ENCODE results near the gene PHTF1.
"Not testable (repeated sequence)": the region's sequence is repeated elsewhere in the genome, so short reads cannot be mapped to it uniquely, and the experiment has no call there.

PHTF1 gene

DNA sequence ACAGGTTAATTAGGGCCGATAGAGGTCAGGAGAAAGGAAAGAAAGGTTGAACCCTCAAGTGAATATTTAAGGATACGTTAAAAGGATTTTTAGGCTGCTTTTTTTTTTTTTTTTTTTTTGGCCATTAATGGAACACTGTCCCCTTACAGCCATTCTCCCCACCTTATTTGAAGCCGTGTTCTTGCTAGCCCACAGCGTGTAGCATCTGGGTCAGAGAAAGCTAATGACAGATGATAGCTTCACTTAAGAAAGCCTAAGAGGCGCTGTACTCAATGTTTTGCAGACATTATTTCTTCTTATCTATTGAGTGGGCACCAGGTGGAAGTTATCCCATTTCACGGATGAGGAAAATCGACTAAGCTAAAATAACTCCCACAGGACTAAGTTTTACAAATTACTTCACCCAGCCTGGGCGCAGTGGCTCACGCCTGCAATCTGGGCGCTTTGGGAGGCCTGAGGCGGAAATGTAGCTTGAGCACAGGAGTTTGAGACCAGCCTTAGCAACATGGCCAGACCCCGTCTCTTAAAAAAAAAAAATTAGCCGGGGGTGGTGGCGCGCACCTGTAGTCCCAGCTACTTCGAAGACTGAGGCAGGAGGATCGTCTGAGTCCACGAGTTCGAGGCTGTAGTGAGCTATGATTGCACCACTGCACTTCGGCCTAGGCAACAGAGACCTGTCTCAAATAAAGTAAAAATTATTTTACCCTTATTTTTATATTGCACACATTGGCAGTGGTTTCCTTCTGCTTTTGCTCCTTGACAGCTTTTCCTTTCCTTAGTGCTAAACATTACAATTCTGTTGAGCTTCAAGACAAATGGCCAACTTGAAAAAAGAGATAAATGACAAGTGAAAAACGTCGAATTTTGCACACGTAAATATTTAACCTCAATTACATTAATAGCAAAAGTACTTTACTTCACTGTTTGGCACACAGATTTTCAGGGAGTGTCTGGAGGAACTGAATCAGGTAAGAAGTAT, 1.1 kb upstream of the PHTF1 start:
- Mint-ChIP-seq H3K27ac (peak overlapping the region; percentile 94), H3K27me3 (no peaks in the 10 kb centered on the region), H3K9me3 (no peaks in the 10 kb centered on the region), H3K36me3 (peaks cover 42% of the 10 kb centered on the region), H3K4me3 (peak overlapping the region; percentile 90), H3K4me1 (peaks cover 39% of the 10 kb centered on the region)
- DNase-seq, result no peak
- CTCF ChIA-PET, result interaction anchor here (0.6 to 2.2 kb wide), 5 partner anchors 9 to 889 kb away, joined by 3 to 9 read pairs (median 3); no protein-coding TSS in a partner anchor

DNA sequence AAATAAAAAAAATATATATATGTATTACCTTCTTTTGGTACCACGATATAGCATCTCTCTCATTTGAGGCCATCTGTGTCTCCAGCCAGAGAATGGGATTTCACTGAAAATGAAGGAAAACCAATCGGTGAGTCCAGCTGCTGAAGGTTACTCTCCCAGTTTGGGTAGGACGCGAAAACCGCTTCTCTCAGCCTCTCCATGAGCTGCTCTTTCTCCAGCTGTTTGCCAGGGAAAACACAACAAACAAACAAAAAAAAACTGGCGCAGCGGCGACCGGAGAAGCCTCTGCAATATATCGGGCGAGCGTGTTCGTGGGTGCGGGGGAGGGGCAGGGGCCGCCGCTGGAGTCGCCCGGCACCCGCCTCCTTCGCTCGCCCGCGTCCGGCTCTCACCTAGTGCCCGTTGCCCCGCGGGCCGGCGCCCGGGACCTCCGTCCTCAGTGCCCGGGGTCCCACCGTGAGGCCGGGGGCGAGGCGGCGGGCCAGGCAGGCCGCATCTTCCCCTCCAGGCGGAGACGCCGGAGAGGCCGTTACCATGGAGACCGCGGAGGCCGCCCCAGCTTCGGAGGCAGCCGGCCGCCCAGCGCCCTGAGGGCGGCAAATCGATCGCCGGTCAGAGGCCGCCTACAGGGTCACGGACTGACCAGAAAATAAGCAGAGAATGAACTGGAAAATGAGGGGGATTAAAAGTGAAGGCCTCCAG, 504 bp downstream of the PHTF1 start:
- Mint-ChIP-seq H3K9me3 (no peaks in the 10 kb centered on the region), H3K4me3 (peak overlapping the region; percentile 90), H3K36me3 (peaks cover 36% of the 10 kb centered on the region), H3K27ac (peak overlapping the region; percentile 93), H3K4me1 (peaks cover 41% of the 10 kb centered on the region), H3K27me3 (no peaks in the 10 kb centered on the region)
- CTCF ChIA-PET, result interaction anchor here (0.9 to 2.2 kb wide), 4 partner anchors 12 to 45 kb away, joined by 3 to 9 read pairs (median 4); no protein-coding TSS in a partner anchor
- DNase-seq, result peak; percentile 78

DNA sequence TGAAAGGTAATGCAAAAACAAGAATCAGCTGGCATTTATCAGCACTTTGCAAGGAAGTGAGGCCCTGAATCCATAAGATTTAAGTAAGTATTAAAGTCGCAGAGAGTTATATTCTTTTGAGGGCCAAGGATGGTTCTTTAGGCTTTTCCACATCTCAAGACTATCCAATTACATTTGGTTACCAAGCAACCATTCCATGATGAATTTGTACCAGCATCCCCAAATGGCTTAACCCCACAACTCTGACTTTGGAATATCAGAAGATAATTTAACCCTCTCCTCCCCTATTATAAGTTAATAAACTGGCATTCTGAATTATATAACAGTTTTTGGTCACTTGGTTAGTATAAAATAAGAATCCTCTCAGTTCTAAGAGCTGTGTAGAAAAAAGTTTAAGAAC, 2.8 kb downstream of the PHTF1 start:
- no peaks in the 10 kb centered on the region for H3K27me3 Mint-ChIP-seq

DNA sequence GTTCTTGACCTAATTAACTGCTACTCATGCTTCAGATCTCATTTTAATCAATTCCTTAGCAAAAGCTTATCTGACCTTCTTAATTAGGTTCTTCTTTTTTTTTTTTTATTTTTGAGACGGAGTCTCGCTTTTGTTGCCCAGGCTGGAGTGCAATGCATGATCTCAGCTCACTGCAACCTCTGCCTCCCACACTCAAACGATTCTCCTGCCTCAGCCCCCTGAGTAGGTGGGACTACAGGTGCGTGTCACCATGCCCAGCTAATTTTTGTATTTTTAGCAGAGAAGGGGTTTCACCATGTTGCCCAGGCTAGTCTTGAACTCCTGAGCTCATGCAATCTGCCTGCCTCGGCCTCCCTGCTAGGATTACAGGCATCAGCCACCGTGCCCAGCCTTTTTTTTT, 6.0 kb downstream of the PHTF1 start:
- H3K9me3 Mint-ChIP-seq, CTCF ChIA-PET, H3K27me3 Mint-ChIP-seq, DNase-seq, H3K27ac Mint-ChIP-seq, H3K4me3 Mint-ChIP-seq: not testable (repeated sequence)
- Mint-ChIP-seq H3K36me3 (peaks cover 37% of the 10 kb centered on the region), H3K4me1 (peaks cover 25% of the 10 kb centered on the region)

More for the DNA sequence above, 2.8 kb downstream of the PHTF1 start:
- H3K9me3 Mint-ChIP-seq, result no peaks in the 10 kb centered on the region
- no peak overlapping the region for H3K4me3 Mint-ChIP-seq
- no peak overlapping the region for H3K27ac Mint-ChIP-seq
- CTCF ChIA-PET, result no interaction called here
- DNase-seq, result no peak
- peaks cover 41% of the 10 kb centered on the region for H3K4me1 Mint-ChIP-seq
- peaks cover 34% of the 10 kb centered on the region for H3K36me3 Mint-ChIP-seq

DNA sequence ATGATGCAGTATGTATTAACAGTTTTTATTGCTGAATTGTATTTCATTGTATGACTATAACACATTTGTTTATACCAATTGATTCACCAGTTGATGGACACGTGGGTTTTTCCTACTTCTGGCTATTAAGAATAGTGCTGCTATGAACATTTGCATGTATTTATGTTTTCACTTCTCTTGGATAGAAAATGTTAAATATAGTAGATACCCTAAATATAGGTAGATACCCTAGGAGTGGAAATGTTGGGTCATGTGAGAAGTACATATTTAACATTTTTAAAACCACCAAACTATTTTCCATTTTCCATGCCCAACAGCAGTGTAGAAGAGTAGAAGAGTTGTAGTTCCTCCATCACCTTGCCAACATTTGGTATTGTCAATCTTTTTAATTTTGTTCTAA, 7.8 kb downstream of the PHTF1 start:
- Mint-ChIP-seq H3K9me3 (no peaks in the 10 kb centered on the region), H3K36me3 (peaks cover 32% of the 10 kb centered on the region), H3K27me3 (no peaks in the 10 kb centered on the region)

DNA sequence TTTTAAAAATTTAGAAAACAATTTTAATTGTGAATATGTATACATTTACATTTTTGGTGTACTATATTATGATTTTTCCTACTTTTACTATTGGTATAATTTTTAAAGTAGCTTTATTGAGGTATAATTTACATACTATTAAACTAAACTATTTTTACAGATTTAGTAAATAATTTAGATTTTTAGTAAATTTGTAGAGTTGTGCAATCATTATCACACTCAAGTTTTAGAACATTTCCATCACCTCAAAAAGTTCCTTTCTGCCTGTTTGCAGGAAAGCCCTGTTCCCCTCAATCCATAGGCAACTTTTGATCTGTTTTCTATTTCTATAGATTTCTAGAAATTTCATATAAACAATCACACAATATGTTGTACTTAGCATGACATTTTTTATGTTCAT, 8.2 kb downstream of the PHTF1 start:
- no peaks in the 10 kb centered on the region for H3K27me3 Mint-ChIP-seq
- no peak overlapping the region for H3K27ac Mint-ChIP-seq
- DNase-seq, result no peak
- CTCF ChIA-PET, result no interaction called here
- no peak overlapping the region for H3K4me3 Mint-ChIP-seq
- H3K36me3 Mint-ChIP-seq, result peaks cover 28% of the 10 kb centered on the region
- H3K9me3 Mint-ChIP-seq, result no peaks in the 10 kb centered on the region
- peaks cover 10% of the 10 kb centered on the region for H3K4me1 Mint-ChIP-seq

More for the DNA sequence above, 7.8 kb downstream of the PHTF1 start:
- CTCF ChIA-PET, result no interaction called here
- no peak for DNase-seq
- no peak overlapping the region for H3K27ac Mint-ChIP-seq
- peaks cover 14% of the 10 kb centered on the region for H3K4me1 Mint-ChIP-seq
- no peak overlapping the region for H3K4me3 Mint-ChIP-seq

DNA sequence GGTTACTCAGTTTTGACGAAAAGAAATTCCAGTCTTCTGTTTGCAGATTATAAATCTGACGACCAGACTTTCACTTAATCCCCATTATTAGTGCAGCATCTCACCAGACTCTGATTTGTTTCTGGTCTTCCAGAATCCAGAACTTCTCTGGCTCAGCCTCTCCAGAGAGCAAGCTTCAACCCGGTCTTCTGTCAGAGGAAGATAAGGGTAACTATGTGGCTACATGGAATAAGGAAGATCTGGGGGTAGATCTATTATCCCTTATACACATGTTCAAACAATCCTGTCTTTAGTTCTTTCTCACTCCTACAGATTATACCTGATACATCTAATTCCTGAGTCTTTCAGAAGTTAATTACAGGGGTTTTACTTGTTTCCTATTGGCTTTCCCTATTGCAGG, 9.9 kb downstream of the PHTF1 start:
- no peaks in the 10 kb centered on the region for H3K27me3 Mint-ChIP-seq
- H3K27ac Mint-ChIP-seq, result no peak overlapping the region
- H3K4me1 Mint-ChIP-seq, result peaks cover 5% of the 10 kb centered on the region
- no peaks in the 10 kb centered on the region for H3K9me3 Mint-ChIP-seq
- DNase-seq, result no peak
- CTCF ChIA-PET, result no interaction called here
- peaks cover 22% of the 10 kb centered on the region for H3K36me3 Mint-ChIP-seq
- H3K4me3 Mint-ChIP-seq, result no peak overlapping the region

DNA sequence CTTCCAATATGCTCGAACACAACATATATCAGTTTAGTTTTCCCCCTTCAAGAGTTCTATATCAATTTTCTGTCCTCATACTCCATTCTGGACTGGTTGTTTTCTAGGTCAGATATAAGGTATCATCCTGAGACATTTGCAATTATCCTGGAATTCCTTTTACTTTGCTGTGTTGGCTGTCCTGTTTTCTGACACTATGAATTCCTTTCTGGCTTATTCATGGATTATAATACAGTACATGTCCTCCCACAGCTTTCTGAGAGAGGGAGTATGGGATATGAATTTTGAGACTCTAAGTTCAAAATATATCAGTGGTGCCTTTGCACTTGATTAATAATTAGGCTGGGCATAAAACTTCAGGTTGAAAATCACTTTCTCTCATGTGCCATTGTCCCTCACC, 11.9 kb downstream of the PHTF1 start:
- H3K4me1 Mint-ChIP-seq, result peaks cover 12% of the 10 kb centered on the region
- no peak overlapping the region for H3K4me3 Mint-ChIP-seq
- CTCF ChIA-PET, result no interaction called here
- H3K36me3 Mint-ChIP-seq, result peaks cover 10% of the 10 kb centered on the region
- DNase-seq, result no peak
- H3K9me3 Mint-ChIP-seq, result no peaks in the 10 kb centered on the region
- H3K27me3 Mint-ChIP-seq, result no peaks in the 10 kb centered on the region
- H3K27ac Mint-ChIP-seq, result no peak overlapping the region

DNA sequence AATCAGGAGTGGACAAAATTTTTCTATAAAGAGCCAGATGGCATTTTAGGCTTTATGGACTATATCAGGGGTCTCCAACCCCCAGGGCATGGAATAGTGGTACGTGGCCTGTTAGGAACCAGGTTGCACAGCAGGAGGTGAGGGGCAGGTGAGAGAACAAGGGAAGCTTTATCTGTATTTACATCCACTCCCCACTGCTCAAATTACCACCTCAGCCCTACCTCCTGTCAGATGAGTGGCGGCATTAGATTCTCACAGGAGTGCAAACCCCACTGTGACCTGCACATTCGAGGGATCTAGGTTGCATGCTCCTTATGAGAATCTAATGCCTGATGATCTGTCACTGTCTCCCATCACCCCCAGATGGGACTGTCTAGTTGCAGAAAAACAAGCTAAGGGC, 13.9 kb downstream of the PHTF1 start:
- peaks cover 17% of the 10 kb centered on the region for H3K4me1 Mint-ChIP-seq
- DNase-seq, result no peak
- H3K36me3 Mint-ChIP-seq, result peaks cover 17% of the 10 kb centered on the region
- CTCF ChIA-PET, result no interaction called here
- H3K27me3 Mint-ChIP-seq, result no peaks in the 10 kb centered on the region
- no peak overlapping the region for H3K27ac Mint-ChIP-seq
- no peaks in the 10 kb centered on the region for H3K9me3 Mint-ChIP-seq
- no peak overlapping the region for H3K4me3 Mint-ChIP-seq

DNA sequence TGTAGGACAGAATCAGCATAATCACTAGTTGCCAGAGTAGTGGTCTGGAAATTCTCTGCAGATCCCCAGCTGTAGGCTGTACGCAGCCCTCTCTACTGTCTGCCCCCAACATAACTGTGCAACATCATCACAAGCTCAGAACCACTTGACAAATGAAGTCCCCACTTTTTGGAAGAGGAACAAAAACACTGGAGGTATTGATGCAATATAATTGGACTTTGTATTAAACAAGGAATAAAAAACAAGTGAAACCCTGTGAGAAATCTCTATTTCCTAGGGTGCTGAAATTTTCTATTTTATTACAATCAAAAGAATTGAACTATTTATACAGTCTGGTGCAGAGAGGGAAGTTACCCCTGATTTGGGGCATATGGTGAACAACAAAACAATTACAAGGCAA, 15.2 kb downstream of the PHTF1 start:
- CTCF ChIA-PET, result no interaction called here
- H3K27me3 Mint-ChIP-seq, result no peaks in the 10 kb centered on the region
- no peak for DNase-seq
- H3K4me1 Mint-ChIP-seq, result peaks cover 17% of the 10 kb centered on the region
- H3K4me3 Mint-ChIP-seq, result no peak overlapping the region
- H3K9me3 Mint-ChIP-seq, result no peaks in the 10 kb centered on the region
- H3K36me3 Mint-ChIP-seq, result peaks cover 15% of the 10 kb centered on the region
- no peak overlapping the region for H3K27ac Mint-ChIP-seq

DNA sequence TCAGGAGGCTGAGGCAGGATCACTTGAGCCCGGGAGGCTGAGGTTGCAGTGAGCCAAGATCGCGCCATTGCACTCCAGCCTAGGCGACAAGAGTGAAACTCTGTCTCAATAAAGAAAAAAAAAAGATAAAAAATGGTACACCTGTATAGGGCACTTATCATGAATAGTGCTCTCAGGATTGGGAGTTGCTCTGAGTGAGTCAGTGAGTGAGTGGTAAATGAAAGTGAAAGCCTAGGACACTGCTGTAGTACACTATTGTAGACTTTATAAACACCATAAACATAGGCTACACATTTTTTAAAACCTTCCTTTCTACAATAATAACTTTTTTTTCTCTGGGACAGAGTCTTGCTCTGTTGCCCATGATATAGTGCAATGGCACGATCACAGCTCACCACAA, 16.8 kb downstream of the PHTF1 start:
- H3K4me3 Mint-ChIP-seq, result no peak overlapping the region
- no peaks in the 10 kb centered on the region for H3K9me3 Mint-ChIP-seq
- H3K27me3 Mint-ChIP-seq, result no peaks in the 10 kb centered on the region
- H3K36me3 Mint-ChIP-seq, result peaks cover 19% of the 10 kb centered on the region
- CTCF ChIA-PET, result interaction anchor here (0.5 to 1.5 kb wide), 3 partner anchors 8 to 206 kb away, joined by 3 to 5 read pairs (median 3); no protein-coding TSS in a partner anchor
- peak overlapping the region; percentile 76 for H3K27ac Mint-ChIP-seq
- peak; percentile 23 for DNase-seq
- H3K4me1 Mint-ChIP-seq, result peaks cover 17% of the 10 kb centered on the region

DNA sequence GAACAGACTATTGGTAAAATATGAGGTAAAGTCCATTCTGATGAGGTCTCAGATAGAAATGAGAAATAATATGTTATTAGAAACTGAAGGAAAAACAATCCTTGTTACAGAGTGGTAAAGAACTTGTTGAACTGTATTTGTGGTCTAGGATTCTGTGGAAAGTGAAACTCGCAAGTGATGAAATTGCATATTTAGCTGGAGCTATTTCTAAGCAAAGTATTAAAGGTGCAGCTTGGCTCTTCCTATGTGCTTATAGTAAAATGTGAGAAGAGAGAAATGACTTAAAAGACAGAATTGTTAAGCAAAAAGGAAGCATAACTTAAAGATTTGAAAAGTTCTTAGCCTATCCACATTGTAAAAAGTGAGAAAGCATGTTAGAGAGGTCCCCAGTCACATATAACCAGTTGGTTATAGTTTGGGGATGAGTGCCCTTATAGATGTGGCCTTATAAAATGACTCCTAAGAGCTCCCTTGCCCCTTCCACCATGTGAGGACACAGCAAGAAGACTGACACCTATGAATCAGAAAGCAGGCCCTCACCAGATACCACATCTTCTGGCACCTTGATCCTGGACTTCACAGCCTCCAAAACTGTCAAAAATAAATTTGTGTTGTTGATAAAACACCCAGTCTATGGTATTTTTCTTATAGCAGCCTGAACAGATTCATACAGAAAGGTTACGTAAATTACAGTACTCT, 24.8 kb downstream of the PHTF1 start:
- Mint-ChIP-seq H3K4me1 (peaks cover 16% of the 10 kb centered on the region), H3K36me3 (peaks cover 30% of the 10 kb centered on the region), H3K27me3 (no peaks in the 10 kb centered on the region), H3K27ac (peak overlapping the region; percentile 1), H3K4me3 (no peak overlapping the region), H3K9me3 (no peaks in the 10 kb centered on the region)
- no peak for DNase-seq
- CTCF ChIA-PET, result interaction anchor here (1.5 kb wide), 1 partner anchor 8 kb away, joined by 5 read pairs; no protein-coding TSS in a partner anchor

DNA sequence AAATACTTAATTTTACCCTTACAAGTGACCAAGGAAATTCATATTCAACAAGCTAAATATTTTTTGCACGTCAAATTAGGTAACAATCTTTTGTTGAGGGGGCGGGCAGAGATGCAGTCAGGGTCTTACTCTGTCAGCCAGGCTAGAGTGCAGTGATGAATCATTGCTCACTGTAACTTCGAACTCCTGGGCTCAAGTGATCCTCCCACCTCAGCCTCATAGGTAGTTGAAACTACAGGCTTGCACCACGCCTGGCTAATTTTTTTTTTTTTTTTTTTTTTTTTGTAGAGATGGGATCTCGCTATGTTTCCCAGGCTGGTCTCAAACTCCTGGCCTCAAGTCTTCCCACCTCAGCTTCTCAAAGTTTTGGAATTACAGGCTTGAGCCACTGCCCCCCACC, 26.5 kb downstream of the PHTF1 start:
- H3K4me1 Mint-ChIP-seq, result peaks cover 16% of the 10 kb centered on the region
- H3K4me3 Mint-ChIP-seq, result no peak overlapping the region
- peaks cover 39% of the 10 kb centered on the region for H3K36me3 Mint-ChIP-seq
- CTCF ChIA-PET, result interaction anchor here (0.6 kb wide), 1 partner anchor 588 kb away, joined by 5 read pairs; no protein-coding TSS in a partner anchor
- no peak for DNase-seq
- H3K27ac Mint-ChIP-seq, result no peak overlapping the region
- H3K9me3 Mint-ChIP-seq, result no peaks in the 10 kb centered on the region
- no peaks in the 10 kb centered on the region for H3K27me3 Mint-ChIP-seq

DNA sequence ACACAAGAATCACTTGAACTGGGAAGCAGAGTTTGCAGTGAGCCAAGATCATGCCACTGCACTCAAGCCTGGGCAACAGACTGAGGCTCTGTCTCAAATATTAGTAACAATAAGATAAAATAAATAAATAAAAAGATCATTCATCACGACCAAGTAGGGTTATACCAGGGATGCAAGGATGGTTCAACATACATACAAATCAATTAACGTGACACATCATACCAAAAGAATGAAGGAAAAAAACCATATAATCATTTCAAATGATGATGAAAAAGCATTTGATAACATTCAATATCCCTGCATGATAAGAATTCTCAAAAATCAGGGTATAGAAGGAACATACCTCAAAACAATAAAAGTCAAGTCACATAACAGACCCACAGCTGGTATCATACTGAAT, 38.3 kb downstream of the PHTF1 start:
- CTCF ChIA-PET, result no interaction called here
- Mint-ChIP-seq H3K36me3 (peaks cover 69% of the 10 kb centered on the region), H3K4me3 (no peak overlapping the region), H3K27ac (no peak overlapping the region), H3K4me1 (no peaks in the 10 kb centered on the region), H3K27me3 (no peaks in the 10 kb centered on the region), H3K9me3 (peaks cover 29% of the 10 kb centered on the region)
- no peak for DNase-seq
